Activated naive CD8-positive, alpha-beta T cell treated with anti-CD3 and anti-CD28 coated beads for 36 hours (primary cell): ENCODE results near the gene ROBO1. TPM values are rescaled to one million over a fixed set of nuclear protein-coding genes. Genes with fewer than 3 reads are reported as not detected.
"Not testable (repeated sequence)": the region's sequence is repeated elsewhere in the genome, so short reads cannot be mapped to it uniquely, and the experiment has no call there.

ENCODE experiments used
- DNase-seq: peaks from one replicate; pipeline ENCODE4 v3.0.0; 2021
- H3K27ac Mint-ChIP-seq: one replicate; pipeline ENCODE4 v1.8.0; 2022; ENCODE audit warnings: mild to moderate bottlenecking, moderate library complexity, mixed read lengths
- H3K27me3 Mint-ChIP-seq: one replicate; pipeline ENCODE4 v1.8.0; 2022; ENCODE audit warnings: mild to moderate bottlenecking, mixed read lengths
- H3K36me3 Mint-ChIP-seq: one replicate; pipeline ENCODE4 v1.8.0; 2021; ENCODE audit warnings: mild to moderate bottlenecking, mixed read lengths
- H3K4me1 Mint-ChIP-seq: one replicate; pipeline ENCODE4 v1.8.0; 2021; ENCODE audit warnings: mixed read lengths
- H3K4me3 Mint-ChIP-seq: one replicate; pipeline ENCODE4 v1.8.0; 2022; ENCODE audit warnings: mild to moderate bottlenecking, moderate library complexity, mixed read lengths
- H3K9me3 Mint-ChIP-seq: one replicate; pipeline ENCODE4 v1.8.0; 2022; ENCODE audit warnings: mixed read lengths
- total RNA-seq, 2 experiments: library from RNA; stranded (reverse); gene quantifications; one replicate each; pipeline ENCODE4 v1.2.3, GENCODE V29; 2021

Gene ROBO1
- total RNA-seq, 2 experiments from 2014 or later = 13.8 to 16.5 TPM

DNA sequence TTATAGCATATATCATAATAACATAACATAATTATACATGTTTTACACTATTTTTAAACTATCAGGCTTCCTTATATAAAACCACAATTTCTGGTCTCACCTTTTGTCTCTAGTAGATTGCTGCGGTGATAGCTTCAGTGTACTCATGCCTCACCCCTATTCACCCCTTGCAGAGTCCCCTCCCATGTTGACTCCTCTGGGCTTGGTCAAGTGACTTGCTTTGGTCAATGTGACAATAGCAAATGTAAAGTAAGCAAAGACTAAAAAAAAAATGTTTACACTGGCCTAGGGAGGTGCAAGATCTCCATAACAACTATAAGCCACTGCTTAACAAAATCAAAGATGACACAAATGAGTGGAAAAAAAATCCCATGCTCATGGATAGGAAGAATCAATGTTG is 537.5 kb downstream of the ROBO1 start:
- Mint-ChIP-seq H3K27me3 (no peaks in the 10 kb centered on the region), H3K9me3 (peaks cover 3% of the 10 kb centered on the region), H3K4me1 (no peaks in the 10 kb centered on the region), H3K36me3 (no peaks in the 10 kb centered on the region), H3K27ac (no peak overlapping the region), H3K4me3 (no peak overlapping the region)
- no peak for DNase-seq

DNA sequence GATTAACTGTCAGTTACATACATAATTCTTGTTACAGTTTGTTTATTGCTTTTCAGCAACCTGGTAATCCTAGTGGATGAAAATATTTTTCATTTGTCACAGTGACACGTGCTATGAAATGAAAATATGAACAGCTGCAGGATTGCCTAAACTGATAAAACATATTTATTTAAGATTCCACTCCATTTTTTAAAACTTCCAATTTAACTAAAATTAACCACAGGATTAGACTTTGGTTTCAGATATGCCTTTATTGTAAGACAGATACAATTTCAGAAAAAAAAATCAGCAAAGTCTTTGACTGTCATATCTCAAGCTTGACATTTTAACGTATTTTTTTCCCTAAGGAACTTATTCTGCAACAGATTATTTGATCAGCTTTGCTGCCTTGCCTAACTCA is 550.7 kb downstream of the ROBO1 start:
- H3K4me3 Mint-ChIP-seq = no peak overlapping the region
- H3K4me1 Mint-ChIP-seq = no peaks in the 10 kb centered on the region
- no peaks in the 10 kb centered on the region for H3K9me3 Mint-ChIP-seq
- no peak overlapping the region for H3K27ac Mint-ChIP-seq
- no peak for DNase-seq
- no peaks in the 10 kb centered on the region for H3K36me3 Mint-ChIP-seq
- H3K27me3 Mint-ChIP-seq = no peaks in the 10 kb centered on the region

DNA sequence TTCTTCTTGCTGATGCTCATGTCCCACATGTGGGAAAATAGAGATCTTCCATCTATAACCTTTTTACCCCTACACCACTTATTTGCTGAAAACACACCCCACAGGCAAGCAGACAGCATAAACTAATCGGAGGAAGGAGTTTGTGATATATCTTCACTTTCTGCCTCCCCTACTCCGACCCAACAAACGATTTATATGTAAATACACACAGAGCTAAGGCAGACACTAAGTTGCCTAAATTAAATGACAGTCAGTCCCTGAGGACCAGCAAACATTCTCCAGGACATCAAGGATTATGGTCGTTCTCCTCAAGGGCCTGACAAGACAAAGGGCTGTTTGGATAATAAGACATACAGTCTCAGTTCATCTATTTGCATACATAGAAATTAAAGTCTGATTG is 552.5 kb downstream of the ROBO1 start:
- Mint-ChIP-seq H3K4me3 (no peak overlapping the region), H3K4me1 (no peaks in the 10 kb centered on the region), H3K27ac (no peak overlapping the region), H3K36me3 (no peaks in the 10 kb centered on the region), H3K9me3 (no peaks in the 10 kb centered on the region), H3K27me3 (no peaks in the 10 kb centered on the region)
- no peak for DNase-seq

DNA sequence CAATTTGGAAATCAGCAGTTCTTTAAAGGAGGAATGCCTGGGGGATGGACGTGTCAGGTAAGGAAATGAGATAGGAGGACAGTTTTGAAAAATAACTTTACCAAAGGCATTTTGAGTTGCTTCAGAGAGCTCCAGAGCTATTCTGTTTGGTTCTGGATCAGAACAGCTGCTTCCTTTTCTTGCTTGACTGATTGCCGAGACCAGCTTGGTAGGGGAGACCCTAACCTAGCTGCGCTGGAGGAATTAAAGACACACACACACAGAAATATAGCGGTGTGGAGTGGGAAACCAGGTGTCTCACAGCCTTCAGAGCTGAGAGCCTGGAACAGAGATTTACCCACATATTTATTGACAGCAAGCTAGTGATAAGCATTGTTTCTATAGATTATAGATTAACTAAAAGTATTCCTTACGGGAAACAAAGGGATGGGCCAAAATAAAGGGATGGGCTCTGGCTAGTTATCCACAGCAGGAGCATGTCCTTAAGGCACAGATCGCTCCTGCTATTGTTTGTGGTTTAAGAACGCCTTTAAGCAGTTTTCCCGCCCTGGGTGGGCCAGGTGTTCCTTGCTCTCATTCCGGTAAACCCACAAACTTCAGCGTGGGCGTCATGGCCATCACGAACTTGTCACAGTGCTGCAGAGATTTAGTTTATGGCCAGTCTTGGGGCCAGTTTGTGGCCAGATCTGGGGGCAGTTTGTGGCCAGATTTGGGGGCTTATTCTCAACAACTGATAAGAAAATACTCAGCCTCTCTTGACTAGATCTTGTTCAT is 556.0 kb downstream of the ROBO1 start:
- no peak for DNase-seq
- Mint-ChIP-seq H3K27ac (no peak overlapping the region), H3K4me3 (no peak overlapping the region), H3K36me3 (no peaks in the 10 kb centered on the region), H3K9me3 (peaks cover 6% of the 10 kb centered on the region), H3K27me3 (no peaks in the 10 kb centered on the region), H3K4me1 (no peaks in the 10 kb centered on the region)

DNA sequence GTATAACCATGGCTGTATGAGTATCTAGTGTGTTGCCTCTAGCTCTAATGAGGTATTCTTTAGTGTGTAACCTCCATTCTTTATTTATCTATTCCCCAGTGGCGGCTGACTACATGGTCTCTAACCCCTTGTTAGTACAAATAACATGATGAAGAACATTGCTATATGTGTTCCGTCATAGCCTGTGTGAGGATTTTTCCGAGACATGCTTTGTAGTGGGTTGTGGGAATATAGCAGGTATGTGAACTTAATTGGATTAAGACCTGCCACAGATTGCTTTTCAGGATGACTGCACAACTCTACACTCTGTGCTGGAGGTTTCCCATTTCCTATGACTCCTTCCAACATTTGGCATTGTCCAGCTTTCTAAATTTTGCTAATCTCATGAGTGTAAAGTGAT is 563.4 kb downstream of the ROBO1 start:
- no peak overlapping the region for H3K27ac Mint-ChIP-seq
- H3K4me1 Mint-ChIP-seq = no peaks in the 10 kb centered on the region
- H3K27me3 Mint-ChIP-seq = no peaks in the 10 kb centered on the region
- H3K36me3 Mint-ChIP-seq = no peaks in the 10 kb centered on the region
- H3K4me3 Mint-ChIP-seq = no peak overlapping the region
- peaks cover 2% of the 10 kb centered on the region for H3K9me3 Mint-ChIP-seq
- DNase-seq = no peak

DNA sequence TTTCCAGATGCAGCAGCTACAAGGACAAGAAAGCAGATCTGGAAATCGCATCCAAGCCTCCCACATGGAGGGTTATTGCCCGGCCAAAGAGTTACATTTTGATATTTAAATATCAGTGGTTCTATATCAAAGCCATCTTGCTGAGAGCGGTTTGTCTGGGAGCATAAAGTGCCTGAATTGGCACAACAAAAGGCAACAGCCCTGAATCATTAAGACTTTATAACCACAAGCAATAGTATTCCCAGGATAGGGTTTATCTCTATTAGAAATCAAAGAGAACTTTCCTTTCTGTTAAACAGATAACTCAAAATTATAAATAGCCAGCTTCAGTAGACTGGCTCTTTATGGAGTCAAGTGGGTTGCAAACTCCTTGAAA is 564.7 kb downstream of the ROBO1 start:
- Mint-ChIP-seq H3K4me1 (no peaks in the 10 kb centered on the region), H3K9me3 (peaks cover 7% of the 10 kb centered on the region), H3K27me3 (no peaks in the 10 kb centered on the region), H3K27ac (no peak overlapping the region), H3K36me3 (no peaks in the 10 kb centered on the region), H3K4me3 (no peak overlapping the region)
- DNase-seq = no peak

DNA sequence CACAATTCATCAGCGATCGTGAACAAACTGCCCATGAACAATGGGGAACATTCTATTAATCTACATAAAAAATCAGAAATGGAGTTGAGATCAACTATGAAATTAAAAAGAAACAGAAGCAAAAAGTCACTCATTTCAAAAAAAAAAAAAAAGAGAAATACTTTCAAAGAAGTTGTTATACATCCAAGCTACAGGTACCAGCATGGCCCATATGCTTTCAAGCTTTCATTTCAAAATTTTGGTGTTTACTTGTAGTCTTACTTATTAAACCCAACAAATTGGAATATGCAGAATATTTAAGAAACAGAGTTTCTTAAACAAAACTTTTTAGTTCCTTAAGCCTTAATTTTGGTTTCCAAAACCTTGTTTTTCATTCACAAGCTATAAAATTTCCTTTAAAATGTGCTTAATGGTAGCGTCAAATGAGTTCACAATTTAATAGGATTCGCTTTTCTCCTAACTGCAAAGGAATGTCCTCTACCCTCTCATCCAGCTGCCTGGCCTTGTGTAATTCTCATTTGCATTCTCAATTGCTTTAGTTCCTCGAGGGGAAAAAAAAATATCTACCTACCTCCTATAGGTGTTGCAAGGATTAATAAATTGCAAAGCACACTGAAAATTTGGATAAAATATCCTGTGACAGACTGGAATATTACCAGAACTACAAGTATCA is 565.2 kb downstream of the ROBO1 start:
- H3K4me1 Mint-ChIP-seq = no peaks in the 10 kb centered on the region
- H3K36me3 Mint-ChIP-seq = no peaks in the 10 kb centered on the region
- H3K27me3 Mint-ChIP-seq = no peaks in the 10 kb centered on the region
- no peak overlapping the region for H3K27ac Mint-ChIP-seq
- H3K4me3 Mint-ChIP-seq = no peak overlapping the region
- H3K9me3 Mint-ChIP-seq = peaks cover 7% of the 10 kb centered on the region
- DNase-seq = no peak

DNA sequence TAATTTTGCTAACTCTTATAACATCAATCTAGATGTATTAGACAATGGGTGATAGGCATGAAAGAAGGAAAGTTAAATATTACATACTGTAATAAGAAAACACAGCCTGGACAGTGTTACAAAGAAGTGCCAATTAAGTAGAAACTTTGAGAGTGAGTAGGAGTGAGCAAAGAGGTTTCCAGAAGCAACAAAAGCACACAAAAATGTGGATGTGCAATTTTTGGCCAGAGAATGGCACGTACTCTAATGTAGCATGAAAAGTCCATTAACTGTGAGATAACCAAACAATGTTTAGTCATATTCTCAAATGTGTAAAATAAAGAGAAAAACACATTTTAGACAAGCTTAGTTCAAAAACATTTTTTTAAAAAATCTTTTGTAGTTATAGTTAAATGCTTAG is 567.3 kb downstream of the ROBO1 start:
- peaks cover 9% of the 10 kb centered on the region for H3K9me3 Mint-ChIP-seq
- H3K36me3 Mint-ChIP-seq = no peaks in the 10 kb centered on the region
- DNase-seq = no peak
- no peaks in the 10 kb centered on the region for H3K27me3 Mint-ChIP-seq
- H3K4me1 Mint-ChIP-seq = no peaks in the 10 kb centered on the region
- H3K4me3 Mint-ChIP-seq = no peak overlapping the region
- H3K27ac Mint-ChIP-seq = no peak overlapping the region

DNA sequence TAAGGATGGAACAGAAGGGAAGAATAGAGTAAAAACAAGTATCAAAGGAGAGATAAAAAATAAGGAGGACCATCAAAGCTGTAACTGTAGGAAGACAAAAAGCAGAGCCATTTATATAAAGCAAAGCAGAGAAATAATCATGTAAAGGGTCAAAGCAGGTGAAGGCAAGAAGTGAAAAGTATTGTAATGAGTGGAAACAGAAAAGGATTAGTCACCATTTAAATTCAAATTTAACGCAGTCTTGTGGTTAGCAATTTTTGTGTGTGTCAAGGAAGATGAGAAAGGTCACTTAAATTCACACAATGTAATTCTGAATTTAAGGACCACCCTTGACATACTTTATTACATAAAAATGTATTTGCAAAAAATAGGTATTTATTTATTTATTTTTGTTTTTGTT is 567.8 kb downstream of the ROBO1 start:
- H3K9me3 Mint-ChIP-seq = peaks cover 9% of the 10 kb centered on the region
- H3K27ac Mint-ChIP-seq = no peak overlapping the region
- H3K4me1 Mint-ChIP-seq = no peaks in the 10 kb centered on the region
- no peaks in the 10 kb centered on the region for H3K36me3 Mint-ChIP-seq
- no peak for DNase-seq
- H3K4me3 Mint-ChIP-seq = no peak overlapping the region
- H3K27me3 Mint-ChIP-seq = no peaks in the 10 kb centered on the region

DNA sequence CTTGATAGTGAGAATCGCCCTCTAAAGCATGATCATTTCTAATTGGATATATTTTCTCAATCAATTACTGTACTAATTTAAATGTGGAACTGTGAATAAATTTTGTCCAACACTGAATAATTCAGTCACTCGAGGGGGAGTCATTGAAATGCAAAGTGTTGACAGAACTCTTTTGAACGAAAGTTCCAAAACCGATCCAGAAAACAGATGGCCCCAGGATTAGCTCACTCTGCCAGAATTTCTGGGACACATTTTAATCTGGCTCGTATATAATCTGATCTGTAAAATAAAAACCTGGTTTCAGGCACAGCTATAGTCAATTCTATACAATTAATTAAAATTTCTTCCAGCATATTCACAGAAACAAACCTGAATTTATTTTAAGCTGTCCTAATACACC is 580.4 kb downstream of the ROBO1 start:
- DNase-seq = no peak
- Mint-ChIP-seq H3K36me3 (no peaks in the 10 kb centered on the region), H3K4me3 (no peak overlapping the region), H3K9me3 (peaks cover 5% of the 10 kb centered on the region), H3K4me1 (no peaks in the 10 kb centered on the region), H3K27me3 (no peaks in the 10 kb centered on the region), H3K27ac (no peak overlapping the region)

DNA sequence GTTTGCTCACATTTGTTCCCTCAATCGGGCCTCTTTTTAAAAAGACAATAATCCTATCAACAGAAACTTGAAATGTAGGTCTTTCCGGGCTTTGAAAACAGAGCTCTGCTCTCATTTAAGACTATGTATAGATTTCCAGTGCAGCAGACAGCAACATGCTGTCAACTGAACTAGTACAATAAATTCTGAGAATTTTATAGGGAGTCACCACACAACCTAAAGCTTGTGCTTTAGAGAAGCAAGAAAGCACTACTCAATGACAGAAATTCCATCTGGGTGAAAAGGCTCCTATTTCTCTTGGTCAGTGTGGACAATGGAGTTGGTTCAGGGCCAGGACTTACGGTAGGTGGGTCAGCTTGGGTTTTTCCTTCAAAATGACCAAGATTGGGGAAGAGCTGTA is 583.5 kb downstream of the ROBO1 start:
- H3K9me3 Mint-ChIP-seq = peaks cover 3% of the 10 kb centered on the region
- no peak for DNase-seq
- no peaks in the 10 kb centered on the region for H3K4me1 Mint-ChIP-seq
- H3K4me3 Mint-ChIP-seq = no peak overlapping the region
- H3K27ac Mint-ChIP-seq = no peak overlapping the region
- no peaks in the 10 kb centered on the region for H3K27me3 Mint-ChIP-seq
- no peaks in the 10 kb centered on the region for H3K36me3 Mint-ChIP-seq

DNA sequence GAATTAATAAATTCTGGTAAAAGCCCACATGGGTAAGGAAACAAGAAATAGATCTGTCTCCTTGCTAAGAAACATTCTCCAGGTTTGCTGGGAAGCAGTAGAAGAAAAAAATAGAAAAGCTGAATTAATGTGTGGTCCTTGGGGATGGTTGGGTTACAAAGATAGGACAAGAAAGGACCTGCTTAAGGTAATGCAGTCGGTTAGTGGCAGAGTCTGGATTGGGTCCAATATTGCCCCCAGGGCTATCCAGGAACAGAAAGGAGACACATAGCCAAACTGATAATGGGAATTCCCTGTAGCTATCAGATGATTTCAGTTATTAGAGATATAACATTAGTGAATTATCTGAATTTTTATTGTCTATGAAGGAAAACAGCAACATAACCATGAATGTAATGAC is 584.3 kb downstream of the ROBO1 start:
- H3K4me1 Mint-ChIP-seq = no peaks in the 10 kb centered on the region
- DNase-seq = no peak
- H3K9me3 Mint-ChIP-seq = peaks cover 3% of the 10 kb centered on the region
- H3K4me3 Mint-ChIP-seq = no peak overlapping the region
- H3K27ac Mint-ChIP-seq = no peak overlapping the region
- H3K27me3 Mint-ChIP-seq = no peaks in the 10 kb centered on the region
- no peaks in the 10 kb centered on the region for H3K36me3 Mint-ChIP-seq

DNA sequence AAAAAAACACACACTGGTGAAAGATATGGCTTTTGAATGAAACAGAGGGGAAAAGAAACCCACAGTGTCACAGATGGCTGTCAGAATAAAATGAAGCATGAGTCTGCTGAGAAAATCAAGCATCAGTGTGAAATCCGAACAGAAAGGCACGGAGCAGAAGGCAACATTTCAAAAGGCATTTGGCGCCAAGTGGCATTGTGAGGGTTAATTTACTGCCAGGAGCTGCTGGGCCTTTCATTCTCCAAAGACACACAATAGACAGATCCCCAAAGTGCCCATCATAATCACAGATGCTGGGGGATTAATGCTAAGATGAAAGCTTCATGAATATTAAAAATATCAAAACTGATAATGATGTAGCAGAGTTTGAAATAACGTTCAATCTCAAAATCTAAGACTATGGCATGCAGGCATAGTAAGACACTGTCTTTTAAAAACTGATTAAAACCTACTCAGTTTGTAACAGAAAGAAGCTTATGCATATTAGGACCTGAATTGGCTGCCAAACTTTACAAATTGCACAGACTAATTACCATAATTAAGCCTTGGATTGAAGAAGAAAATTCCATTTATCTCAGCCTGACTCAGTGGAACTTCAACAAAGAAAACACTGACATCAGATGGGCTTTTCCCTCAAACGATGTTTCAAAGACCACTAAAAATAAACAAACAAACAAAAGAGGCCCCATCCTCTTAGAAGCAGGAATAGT is 589.2 kb downstream of the ROBO1 start:
- peaks cover 3% of the 10 kb centered on the region for H3K9me3 Mint-ChIP-seq
- H3K36me3 Mint-ChIP-seq = no peaks in the 10 kb centered on the region
- no peak for DNase-seq
- no peak overlapping the region for H3K4me3 Mint-ChIP-seq
- no peaks in the 10 kb centered on the region for H3K27me3 Mint-ChIP-seq
- H3K27ac Mint-ChIP-seq = no peak overlapping the region
- no peaks in the 10 kb centered on the region for H3K4me1 Mint-ChIP-seq

DNA sequence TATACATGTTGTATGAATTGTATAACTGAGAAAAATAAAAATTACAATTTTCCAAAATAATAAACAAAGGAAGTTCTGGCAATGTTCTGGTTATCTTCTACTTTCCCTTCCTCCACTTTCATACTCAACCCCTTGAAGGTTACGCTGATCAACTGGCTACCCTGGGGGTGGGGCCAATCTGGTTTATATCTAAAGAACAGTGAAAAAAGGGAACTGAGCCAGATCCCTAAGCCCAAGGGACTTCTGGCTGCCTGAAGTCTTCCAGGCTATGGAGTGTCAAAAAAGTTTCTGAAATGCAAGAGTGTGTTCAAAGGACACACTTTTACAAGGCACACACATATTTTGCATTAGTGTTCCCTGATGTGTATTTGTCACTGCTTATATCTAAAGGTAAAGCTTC is 591.9 kb downstream of the ROBO1 start:
- H3K9me3 Mint-ChIP-seq = no peaks in the 10 kb centered on the region
- DNase-seq = no peak

DNA sequence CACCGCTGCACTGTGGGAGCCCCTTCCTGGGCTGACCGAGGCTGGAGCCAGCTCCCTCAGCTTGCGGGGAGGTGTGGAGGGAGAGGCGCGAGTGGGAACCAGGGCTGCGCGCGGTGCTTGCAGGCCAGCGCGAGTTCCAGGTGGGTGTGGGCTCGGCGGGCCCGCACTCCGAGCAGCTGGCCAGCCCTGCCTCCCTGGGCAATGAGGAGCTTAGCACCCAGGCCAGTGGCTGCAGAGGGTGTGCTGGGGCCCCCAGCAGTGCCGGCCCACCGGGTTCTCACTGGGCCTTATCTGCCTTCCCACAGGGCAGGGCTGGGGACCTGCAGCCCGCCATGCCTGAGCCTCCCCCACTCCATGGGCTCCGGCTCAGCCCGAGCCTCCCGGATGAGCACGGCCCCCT is 594.5 kb downstream of the ROBO1 start:
- not testable (repeated sequence) for DNase-seq, H3K9me3 Mint-ChIP-seq, H3K27me3 Mint-ChIP-seq, H3K4me1 Mint-ChIP-seq, H3K4me3 Mint-ChIP-seq, H3K27ac Mint-ChIP-seq, H3K36me3 Mint-ChIP-seq

More for the DNA sequence above, 591.9 kb downstream of the ROBO1 start:
- Mint-ChIP-seq H3K4me3 (no peak overlapping the region), H3K27me3 (no peaks in the 10 kb centered on the region), H3K4me1 (no peaks in the 10 kb centered on the region), H3K36me3 (no peaks in the 10 kb centered on the region), H3K27ac (no peak overlapping the region)

DNA sequence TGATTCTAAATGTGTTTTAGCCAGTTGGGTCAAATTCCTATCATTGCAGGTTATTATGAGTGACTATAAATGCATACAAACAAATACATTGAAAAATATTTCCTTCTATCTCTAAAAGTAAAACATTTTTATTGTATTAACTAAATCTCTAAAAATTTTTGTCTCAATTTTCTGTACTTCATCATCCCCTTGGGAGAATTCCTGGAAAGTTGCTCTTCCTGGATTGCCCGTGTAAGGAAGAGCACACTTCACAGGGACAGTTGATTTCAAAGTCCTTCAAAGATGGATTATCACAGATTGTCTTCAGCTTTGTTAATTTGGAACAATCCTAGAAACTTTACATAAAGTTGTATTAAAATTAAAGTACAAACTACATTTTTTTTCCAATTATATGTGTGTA is 595.6 kb downstream of the ROBO1 start:
- Mint-ChIP-seq H3K4me1 (no peaks in the 10 kb centered on the region), H3K27ac (no peak overlapping the region), H3K36me3 (no peaks in the 10 kb centered on the region), H3K4me3 (no peak overlapping the region), H3K27me3 (no peaks in the 10 kb centered on the region), H3K9me3 (no peaks in the 10 kb centered on the region)
- DNase-seq = no peak
